ACHN (cell line): ENCODE measurements around the gene PLOD2.

ENCODE experiments used
- DNase-seq: peaks from one replicate; pipeline ENCODE4 v3.0.0-alpha.2; 2015
- in situ Hi-C: cut with HindIII; loops from 2 replicates; pipeline ENCODE4 v1.10.0; 2017; ENCODE audit warnings: low sequenced_read_pairs, low pct_ligation_motif_present, low pct_unique_long_range_greater_than_20kb

PLOD2 gene

DNA sequence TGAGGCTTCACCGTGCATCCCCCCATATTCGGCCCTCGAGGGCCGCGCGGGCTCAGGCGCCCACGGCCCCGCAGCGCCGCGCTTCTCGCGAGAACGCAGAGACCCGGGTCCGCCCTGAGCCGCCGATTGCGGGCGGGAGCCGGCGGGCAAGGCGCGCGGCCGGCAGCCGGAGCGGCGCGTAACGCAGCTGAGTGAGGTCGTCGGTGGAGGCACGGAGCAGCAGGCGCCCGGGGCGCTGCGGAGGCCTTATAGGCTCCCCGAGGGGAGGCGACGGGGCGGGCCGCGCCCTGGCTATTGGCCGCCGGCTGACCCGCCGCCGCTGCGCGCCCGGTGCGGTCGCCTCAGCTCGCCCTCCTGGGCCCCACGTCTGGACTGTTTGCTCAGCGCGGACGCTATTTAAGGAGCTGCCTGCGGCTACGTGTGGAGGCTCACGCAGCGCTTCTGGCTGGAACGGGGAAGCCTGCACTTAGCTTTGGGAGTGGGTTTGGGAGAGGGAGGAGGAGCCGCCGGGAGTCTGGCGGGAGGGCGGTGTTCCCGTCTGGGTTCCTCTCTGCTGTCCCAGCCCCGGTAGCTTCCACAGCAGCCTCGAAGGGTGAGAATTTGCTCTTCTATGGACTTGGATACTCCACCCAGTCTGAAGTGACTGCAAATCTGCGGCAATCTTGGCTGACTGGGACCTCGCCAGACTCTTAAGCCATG is at the start of gene PLOD2:
Gene PLOD2 (minus strand): TSS at position 221 of the 699 bp plus-strand sequence. CDS start 195 bp downstream, at position 26.
- in situ Hi-C loops: loop anchor here (25.0 kb wide), 1 partner anchor 99 kb away; no protein-coding TSS in a partner anchor
- DNase-seq: peak; percentile 78

DNA sequence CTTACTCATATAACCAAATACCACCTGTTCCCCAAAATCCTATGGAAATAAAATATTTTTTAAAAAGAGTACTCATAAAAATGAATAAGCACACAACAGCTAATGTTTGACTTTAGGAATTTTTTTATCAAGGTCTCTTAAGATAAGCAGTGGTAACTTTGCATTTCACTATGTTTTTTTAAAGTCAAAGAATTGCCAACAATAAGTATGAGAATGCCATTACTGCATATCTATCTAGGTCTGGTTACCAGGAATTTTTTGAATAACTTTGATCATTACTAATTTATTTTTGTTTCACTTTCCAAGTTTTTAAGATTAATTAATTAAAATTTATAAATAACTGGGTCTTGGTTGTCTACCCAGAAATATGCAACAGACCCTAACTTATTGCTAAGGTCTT is 48.4 kb upstream of the PLOD2 start:
- in situ Hi-C loops: no loop called here
- no peak for DNase-seq

DNA sequence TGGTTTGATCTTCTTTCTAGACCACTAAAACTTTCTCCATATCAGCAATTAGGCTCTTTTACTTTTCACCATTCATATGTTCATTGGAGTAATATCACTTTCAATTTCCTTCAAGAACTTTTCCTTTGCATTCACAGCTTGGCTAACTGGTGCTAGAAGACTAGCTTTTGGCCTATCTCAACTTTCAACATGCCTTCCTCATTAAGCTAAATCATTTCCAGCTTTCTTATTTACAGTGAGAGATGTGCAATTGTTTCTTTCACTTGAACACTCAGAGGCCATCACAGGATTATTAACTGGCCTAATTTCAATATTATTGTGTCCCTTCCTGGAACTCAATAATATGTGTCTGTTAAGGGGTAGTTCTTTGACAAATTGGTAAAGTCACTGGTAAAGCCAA is 42.8 kb upstream of the PLOD2 start:
- in situ Hi-C loops: no loop called here
- DNase-seq: no peak

DNA sequence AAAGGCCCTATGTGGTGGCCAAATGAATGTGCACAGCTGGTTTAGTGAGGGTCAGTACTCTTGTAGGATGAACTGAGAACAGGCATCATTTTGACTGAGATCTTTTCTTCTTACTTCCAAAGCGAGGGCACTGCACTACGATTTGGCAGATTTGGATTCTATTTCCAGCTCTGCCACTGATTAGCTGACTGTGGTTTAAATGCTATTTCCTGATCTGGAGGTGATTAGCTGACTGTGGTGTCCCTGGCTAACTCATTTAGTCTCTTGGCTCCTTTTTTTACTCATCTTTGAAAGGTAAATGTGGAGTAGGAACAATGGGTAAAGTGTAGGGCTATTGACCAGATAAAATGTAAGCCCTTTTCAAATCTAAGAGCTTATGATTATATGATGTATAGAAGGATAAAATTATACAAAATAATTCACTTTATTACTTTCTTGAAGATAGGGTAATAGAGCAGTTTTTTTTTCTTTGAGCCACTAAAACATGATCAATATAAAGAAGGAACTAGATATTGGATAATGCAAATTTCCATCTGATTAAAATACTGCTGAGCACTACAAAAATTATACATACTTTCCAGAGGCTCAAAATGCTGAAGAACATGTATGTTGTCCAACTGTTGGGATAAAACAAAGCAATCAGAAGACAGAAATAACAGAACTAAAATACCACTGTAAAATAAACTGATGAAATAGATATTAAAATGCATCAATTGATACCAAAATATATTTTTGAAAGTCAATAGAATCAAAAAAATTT is 39.7 kb upstream of the PLOD2 start:
- no peak for DNase-seq
- in situ Hi-C loops: no loop called here

DNA sequence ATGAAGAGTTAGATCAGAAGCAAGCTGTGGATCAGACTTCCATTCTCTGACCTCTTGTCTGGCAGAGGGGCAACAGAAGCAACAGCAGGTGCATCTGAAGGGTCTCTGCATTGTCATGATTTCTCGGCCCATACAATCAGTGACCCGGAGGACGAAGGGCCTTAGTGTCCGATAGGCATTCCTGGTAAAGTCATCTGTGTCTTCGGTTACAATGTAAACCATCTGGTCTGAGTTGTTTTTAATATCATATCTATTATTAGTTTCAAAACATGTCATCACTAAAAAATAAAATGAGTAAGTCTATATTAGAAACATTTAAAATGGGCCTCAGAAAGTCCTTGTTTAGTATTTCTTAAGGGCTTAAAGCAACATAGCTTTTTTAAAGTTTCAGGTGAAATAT is 38.8 kb upstream of the PLOD2 start:
- no peak for DNase-seq
- in situ Hi-C loops: no loop called here

DNA sequence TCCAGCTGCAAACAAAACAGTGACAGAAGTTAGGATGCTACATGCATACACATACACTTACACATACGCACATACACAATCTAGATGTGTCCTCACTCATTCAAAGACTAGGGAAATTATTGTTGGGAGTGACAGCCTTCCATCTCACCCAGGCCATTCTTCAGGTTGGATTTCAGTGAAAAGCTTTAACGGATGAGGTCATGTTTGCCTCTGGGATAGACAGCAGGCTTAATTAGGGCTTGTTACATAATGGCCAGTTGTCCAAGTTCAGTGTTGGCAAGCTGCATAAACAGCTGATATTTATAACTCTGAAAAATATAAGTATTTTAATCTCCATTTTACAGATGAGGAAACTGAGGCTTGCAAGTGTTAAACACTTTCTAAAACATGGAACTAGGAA is 35.8 kb upstream of the PLOD2 start:
- DNase-seq: no peak
- in situ Hi-C loops: no loop called here

DNA sequence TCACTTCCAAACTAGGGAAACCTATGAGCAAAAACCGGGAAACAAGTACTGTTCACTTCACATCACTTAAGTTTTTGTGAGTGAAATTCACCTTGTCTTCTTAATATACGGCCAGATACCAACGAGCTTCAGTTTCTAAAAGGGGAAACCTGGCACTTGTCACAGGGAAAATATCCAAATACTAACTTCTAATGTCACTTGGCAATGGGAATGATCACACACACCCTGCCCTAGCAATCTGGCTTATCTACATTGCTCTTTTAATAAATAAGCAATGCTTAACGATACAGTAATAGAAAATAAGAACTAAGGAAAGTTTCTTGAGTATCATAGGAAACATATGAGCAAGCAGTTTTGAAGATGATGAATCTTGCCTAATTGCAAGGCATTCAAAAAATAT is 34.6 kb upstream of the PLOD2 start:
- DNase-seq: no peak
- in situ Hi-C loops: no loop called here

DNA sequence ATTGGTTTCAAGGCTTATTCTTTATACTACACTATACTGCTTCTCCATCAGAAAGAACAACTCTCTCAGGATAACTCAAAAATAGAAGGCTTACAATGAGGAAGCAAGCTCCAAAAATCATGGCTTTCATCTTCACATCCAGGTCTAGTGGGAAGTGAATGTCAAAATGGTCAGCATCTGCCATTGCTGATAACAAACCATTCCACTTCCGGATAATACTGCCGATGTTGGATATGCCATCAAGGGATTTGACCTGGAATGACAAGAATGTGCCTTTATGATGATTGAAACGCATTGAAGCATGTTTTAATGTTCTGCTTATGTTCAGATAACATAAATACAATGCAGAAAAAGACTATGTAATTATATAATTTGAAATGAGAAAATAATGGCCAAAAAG is 34.0 kb upstream of the PLOD2 start:
- in situ Hi-C loops: no loop called here

DNA sequence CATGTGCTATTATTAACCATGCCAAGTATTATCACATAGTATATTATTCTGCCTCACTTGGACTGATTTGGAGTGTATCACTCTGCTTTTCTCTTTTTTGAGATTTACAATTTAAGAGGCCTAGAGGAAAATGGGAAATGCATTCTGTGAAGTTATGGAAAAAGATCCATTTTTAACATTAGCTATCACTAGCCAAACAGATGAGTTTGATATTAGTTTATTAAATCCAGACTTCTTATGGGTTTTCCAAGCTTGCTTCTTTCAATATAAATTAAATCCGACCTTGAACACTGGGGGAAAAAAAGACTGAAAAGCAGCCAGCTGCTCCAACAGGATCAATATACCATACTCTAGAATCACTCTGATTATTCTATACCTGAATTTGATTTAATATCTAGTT is 30.1 kb upstream of the PLOD2 start:
- DNase-seq: no peak
- in situ Hi-C loops: no loop called here

More for the DNA sequence above, 34.0 kb upstream of the PLOD2 start:
- DNase-seq: no peak

DNA sequence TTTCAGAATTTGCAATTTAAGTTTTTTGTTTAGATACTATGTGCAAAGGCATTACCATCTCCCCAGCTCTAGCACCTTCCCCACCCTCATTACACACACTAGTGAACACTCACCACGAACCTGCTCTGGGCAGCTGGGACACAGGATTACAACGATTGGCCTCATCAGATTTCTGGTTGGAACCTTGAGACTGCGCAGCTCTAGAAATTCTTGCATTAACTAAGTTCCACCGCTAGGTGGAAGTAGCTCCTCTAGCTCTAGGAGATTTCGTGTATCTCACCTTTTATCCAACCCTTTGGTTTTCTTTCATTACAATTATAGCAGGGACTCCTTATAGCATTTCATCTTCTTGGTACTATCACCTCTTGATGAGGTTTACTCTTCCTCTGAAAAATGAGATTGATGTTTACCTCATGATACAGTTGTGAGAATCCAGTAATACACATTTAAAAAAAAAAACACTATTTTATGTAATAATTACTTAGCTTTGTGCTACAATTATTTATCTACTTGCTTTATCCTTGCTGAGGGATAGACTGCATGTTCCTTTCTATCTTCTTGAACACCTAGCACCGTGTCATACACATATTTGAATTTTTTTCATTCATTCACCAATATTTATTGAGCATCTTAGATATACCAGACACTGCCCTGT is 28.7 kb upstream of the PLOD2 start:
- in situ Hi-C loops: no loop called here
- DNase-seq: peak; percentile 70

DNA sequence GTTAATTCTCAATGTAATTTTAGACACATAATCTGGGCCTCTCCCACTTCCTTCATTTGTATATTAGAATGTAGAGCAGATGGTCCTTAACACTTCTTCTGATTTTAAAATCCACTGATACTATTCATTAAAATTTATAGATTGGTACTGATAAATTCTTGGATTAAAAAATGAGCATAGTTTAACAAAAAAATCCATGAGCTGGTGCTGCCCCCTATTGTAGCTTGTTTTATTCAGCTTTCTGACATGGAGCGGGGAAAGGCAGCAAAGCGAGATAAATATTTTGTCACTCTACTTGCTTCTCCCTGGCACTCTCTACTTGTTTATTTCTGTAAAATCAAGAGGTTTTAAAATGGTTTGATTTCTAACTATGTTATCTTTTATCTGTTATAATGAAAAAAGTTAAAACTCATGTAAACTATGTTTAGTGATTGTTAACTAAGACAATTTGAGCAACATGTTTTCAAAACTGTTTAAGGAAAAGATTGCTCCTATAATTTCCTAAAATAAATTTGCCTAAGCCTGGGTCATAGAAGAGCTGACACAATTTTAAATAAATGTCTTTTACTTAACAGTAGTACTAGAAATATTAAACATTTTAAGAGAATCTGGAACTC is 26.5 kb upstream of the PLOD2 start:
- DNase-seq: peak; percentile 33
- in situ Hi-C loops: no loop called here

DNA sequence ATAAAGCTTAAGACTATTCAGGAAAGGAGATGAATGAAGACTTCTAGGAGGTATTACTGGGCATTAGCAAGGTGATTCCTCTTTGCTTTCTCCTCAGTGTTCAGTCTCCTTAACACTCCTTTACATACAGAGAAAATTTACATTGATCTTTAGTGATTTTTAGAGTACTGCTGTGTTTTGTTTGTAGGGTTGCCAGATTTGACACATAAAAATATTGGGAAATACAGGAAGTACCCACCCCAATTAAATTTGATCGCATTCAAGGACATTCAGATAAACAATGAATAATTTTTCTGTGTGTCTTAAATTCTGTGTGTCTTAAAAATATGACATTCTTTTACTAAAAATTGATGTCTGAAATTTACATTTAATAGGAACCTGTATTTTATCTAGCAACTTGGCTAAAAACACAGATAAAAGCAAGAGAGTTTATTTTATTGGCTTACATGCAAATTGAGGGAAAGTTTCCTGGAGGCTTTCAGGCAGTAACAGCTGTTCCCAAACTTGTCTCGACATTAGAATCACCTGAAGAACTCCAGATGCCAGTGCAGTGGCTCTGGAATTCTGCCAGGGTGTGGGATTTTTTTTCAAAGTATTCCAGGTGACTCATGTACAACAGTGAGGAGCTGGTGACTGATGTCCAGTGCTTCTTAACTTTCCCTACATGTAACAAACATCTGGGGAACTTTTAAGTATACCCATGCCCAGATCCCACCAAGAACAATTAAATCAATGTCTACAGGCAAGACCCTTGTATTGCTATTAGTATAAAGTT is 23.4 kb upstream of the PLOD2 start:
- no peak for DNase-seq
- in situ Hi-C loops: no loop called here

DNA sequence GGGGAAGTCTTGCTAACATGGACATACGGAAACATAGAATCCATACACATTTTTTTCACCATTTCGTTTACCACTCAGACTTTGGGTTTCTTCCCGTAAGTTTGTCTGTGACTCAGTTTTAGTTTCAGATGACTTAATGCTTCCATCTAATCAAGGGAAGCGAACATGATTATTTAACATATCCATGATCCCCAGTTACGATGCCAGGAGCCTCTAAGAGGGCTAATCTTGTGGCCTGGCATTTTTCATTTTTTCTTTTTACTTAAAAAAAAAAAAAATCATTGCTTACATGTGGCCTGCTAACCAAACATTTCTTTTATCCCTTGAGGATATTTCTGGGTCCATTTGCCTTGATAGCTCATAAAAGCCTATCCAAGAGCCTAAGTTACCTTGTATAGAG is 20.2 kb upstream of the PLOD2 start:
- in situ Hi-C loops: no loop called here
- no peak for DNase-seq

DNA sequence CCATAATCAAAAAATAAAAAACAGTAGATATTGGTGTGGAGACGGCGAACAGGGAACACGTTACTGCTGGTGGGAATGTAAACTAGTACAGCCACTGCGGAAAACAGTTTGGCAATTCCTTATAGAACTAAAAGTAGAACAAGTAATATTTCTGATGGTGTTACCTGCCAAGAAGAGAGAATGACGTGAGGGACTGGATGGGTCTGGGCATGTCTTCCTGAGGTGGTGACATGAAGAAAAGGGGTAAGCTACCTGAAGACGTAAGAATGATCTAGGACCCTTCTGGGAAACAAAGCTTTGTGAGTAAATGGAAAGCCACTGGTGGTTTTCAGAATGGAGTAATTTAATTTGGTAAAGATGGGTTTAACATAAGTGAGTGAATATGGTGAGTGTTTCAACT is 19.4 kb upstream of the PLOD2 start:
- in situ Hi-C loops: no loop called here

DNA sequence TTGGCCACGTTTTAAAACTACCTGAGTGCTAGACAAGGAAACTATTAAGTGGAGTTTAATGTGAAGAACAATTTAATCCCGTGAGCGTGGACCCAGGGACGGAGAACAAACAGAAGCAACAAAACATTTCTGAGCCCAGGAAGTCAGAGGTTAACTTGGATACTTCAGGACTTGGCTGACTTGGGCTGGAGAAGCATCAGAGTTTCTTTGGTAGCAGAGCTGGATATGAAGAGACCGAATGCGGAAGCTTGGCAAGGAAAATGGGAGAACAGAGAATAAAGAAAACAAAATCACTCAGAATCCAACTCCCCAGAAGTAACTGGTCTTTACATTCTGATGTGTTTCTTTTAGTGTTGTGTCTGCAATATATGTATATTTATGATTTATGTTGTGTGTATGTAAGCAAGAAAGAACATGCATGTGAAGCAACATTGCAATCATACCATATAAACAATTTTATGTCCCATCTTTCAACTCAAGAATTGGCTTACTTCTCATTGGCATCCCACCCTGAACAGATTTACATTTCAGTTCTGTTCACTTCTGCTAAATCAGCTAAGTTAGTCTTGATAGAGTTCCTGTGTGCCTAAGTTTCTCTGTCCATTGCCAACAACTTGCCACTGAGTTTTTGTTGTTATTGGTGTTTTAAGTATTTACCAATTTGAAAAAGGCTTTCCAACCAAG is 17.2 kb upstream of the PLOD2 start:
- in situ Hi-C loops: no loop called here
- DNase-seq: no peak

More for the DNA sequence above, 19.4 kb upstream of the PLOD2 start:
- no peak for DNase-seq

DNA sequence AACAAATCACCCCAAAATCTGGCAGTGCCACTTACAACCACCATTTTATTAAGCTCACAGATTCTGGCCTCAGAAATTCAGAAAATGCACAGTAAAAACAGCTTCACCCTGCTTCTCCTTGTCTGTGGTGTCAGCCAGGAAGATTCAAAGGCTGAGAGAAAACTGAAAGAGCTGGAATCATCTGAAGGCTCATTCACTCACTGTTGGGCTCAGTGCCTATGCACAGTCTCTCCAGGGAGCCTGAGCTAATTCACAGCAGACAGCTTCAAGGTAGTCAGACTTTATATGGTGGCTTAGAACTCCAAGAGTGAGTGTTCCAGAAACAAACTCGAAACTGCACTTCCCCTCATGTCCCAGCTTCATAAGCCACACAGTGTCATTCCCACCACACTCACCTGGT is 16.5 kb upstream of the PLOD2 start:
- in situ Hi-C loops: no loop called here

DNA sequence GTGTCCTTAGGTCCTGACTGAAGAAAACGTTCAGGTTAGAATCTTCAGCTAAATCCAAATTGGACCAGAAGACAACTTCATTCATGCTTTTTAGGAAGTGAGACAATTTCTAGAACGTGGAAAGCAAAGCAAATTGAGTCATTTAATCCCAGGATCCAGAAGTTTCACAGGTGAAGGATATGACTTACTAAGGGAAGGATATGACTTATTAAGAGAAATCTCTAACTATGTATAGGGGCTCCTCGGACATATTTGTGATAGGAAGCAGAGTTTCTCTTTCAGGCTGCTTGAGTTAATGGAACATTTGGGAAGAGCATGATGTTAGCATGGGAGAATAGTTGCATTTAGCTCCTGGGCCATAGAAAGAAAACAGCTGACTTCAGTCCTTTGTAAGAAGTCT is 16.1 kb upstream of the PLOD2 start:
- no peak for DNase-seq
- in situ Hi-C loops: no loop called here

More for the DNA sequence above, 16.5 kb upstream of the PLOD2 start:
- no peak for DNase-seq

DNA sequence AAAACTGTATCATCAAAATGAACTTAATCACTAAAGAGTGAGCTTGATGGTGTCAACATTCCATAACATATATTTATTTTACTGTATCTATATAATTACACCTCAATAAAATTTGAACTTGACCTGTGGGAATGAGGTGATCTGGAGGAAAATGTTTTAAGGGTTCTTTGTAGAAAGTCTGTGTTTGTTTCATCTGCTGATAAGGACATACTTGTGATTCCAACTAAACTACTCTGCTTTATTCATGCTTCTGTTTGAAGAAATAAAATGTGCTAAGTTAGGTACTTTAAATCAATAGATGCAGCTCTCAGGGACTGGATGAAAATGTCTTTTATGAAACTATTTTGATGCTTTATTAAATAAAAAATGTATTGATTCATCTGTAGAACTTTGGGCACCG is 11.6 kb upstream of the PLOD2 start:
- in situ Hi-C loops: loop anchor here (25.0 kb wide), 1 partner anchor 110 kb away; no protein-coding TSS in a partner anchor
- no peak for DNase-seq
